ENCODE results near the gene ARL5A.

- TF ChIP-seq POLR2AphosphoS5 (IDR thresholded peaks at IDR 0.05) (no peak), POLR2A (IDR thresholded peaks at IDR 0.05) (no peak)
Observed at GRCh38 chr2:151782378-151783132, 45.7 kb downstream of the ARL5A start.

All from upper lobe of left lung (tissue), 4 donors.